ENCODE data around the gene PLEKHA4. TPM values are rescaled to one million over a fixed set of nuclear protein-coding genes. Genes with fewer than 3 reads are reported as not detected.
"Not testable (repeated sequence)": the region's sequence is repeated elsewhere in the genome, so short reads cannot be mapped to it uniquely, and the experiment has no call there.

PLEKHA4 gene
- total and polyA plus RNA-seq, 2 of the 13 experiments (the other 11 are each of a cell fraction or from before 2014, with no cell fraction given) = 4.8 to 6.0 TPM

DNA sequence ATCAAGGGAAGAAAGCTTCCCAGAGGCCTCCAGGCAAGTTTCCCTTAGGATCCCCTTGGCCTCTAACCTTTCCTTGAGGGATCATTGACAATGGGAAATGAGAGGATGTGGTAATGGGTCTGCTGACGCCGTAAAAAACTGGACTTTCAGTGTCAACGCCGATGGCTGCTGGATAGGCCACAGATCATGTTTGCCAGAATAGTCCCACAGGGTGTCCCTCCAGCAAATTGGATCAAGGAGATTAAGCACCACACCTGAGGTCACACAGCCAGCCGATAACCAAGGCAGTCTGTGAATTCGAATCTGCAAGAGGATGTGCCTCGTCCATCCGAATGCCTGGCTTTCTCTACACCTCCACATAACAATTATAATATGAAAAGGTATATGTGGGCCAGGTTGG, 75.1 kb downstream of the PLEKHA4 start (continued):
- TF ChIP-seq, protein P1, sequence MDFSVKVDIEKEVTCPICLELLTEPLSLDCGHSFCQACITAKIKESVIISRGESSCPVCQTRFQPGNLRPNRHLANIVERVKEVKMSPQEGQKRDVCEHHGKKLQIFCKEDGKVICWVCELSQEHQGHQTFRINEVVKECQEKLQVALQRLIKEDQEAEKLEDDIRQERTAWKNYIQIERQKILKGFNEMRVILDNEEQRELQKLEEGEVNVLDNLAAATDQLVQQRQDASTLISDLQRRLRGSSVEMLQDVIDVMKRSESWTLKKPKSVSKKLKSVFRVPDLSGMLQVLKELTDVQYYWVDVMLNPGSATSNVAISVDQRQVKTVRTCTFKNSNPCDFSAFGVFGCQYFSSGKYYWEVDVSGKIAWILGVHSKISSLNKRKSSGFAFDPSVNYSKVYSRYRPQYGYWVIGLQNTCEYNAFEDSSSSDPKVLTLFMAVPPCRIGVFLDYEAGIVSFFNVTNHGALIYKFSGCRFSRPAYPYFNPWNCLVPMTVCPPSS (IDR thresholded peaks at IDR 0.05) = no peak
- TF ChIP-seq ZMYM3 (CRISPR knock-in tag; IDR thresholded peaks at IDR 0.05) = peak; percentile 20; the same call in 1 of the 2 replicates
- no peak for TF ChIP-seq ZSCAN9 (CRISPR knock-in tag; IDR thresholded peaks at IDR 0.05; ENCODE audit: borderline replicate concordance)
- peak; percentile 20; the same call in 1 of the 2 replicates for TF ChIP-seq SAP130 (CRISPR knock-in tag; IDR thresholded peaks at IDR 0.05; ENCODE audit: low read depth)
- no peak for TF ChIP-seq SMC3 (IDR thresholded peaks at IDR 0.05; ENCODE audit: low read length)
- TF ChIP-seq TBX2 (CRISPR knock-in tag; IDR thresholded peaks at IDR 0.05; ENCODE audit: borderline replicate concordance) = peak; percentile 42; the same call in 1 of the 2 replicates
- TF ChIP-seq, protein P2, sequence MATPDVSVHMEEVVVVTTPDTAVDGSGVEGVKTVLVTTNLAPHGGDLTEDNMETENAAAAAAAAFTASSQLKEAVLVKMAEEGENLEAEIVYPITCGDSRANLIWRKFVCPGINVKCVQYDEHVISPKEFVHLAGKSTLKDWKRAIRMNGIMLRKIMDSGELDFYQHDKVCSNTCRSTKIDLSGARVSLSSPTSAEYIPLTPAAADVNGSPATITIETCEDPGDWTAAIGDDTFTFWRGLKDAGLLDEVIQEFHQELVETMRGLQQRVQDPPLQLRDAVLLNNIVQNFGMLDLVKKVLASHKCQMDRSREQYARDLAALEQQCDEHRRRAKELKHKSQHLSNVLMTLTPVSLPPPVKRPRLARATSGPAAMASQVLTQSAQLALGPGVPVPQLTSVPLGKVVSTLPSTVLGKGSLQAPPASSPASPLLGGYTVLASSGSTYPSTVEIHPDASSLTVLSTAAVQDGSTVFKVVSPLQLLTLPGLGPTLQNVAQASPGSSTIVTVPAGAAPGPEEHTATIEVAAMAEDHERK (CRISPR knock-in tag; IDR thresholded peaks at IDR 0.05; ENCODE audit: low read depth) = no peak
- TF ChIP-seq MIER3 (CRISPR knock-in tag; IDR thresholded peaks at IDR 0.05; ENCODE audit: borderline replicate concordance) = no peak
- no peak for TF ChIP-seq XBP1 (CRISPR knock-in tag; IDR thresholded peaks at IDR 0.05)
- TF ChIP-seq THAP11 (CRISPR knock-in tag; IDR thresholded peaks at IDR 0.05) = 0 out of 2 replicates have a peak, but pooled peaks have one; percentile 18
- no peak for TF ChIP-seq MXD4 (CRISPR knock-in tag; IDR thresholded peaks at IDR 0.05)
- no peak for TF ChIP-seq ZNF782 (CRISPR knock-in tag; IDR thresholded peaks at IDR 0.05; ENCODE audit: borderline replicate concordance)
- TF ChIP-seq SIX4 (CRISPR knock-in tag; IDR thresholded peaks at IDR 0.05) = no peak
- TF ChIP-seq SOX13 (IDR thresholded peaks at IDR 0.05) = no peak
- peak in 1 of 2 experiments; percentile 18; a peak in 1 of 4 replicates for TF ChIP-seq SOX13 (CRISPR knock-in tag; conservative IDR thresholded peaks at IDR 0.05 in 1 of 2, IDR thresholded peaks at IDR 0.05 in 1 of 2)
- TF ChIP-seq NR2F6 (IDR thresholded peaks at IDR 0.05) = 0 out of 2 replicates have a peak, but pooled peaks have one; percentile 22
- TF ChIP-seq NR2F6 (CRISPR knock-in tag; IDR thresholded peaks at IDR 0.05) = peak; percentile 38; the same call in 1 of the 2 replicates
- TF ChIP-seq, protein P3, sequence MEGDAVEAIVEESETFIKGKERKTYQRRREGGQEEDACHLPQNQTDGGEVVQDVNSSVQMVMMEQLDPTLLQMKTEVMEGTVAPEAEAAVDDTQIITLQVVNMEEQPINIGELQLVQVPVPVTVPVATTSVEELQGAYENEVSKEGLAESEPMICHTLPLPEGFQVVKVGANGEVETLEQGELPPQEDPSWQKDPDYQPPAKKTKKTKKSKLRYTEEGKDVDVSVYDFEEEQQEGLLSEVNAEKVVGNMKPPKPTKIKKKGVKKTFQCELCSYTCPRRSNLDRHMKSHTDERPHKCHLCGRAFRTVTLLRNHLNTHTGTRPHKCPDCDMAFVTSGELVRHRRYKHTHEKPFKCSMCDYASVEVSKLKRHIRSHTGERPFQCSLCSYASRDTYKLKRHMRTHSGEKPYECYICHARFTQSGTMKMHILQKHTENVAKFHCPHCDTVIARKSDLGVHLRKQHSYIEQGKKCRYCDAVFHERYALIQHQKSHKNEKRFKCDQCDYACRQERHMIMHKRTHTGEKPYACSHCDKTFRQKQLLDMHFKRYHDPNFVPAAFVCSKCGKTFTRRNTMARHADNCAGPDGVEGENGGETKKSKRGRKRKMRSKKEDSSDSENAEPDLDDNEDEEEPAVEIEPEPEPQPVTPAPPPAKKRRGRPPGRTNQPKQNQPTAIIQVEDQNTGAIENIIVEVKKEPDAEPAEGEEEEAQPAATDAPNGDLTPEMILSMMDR (CRISPR knock-in tag; IDR thresholded peaks at IDR 0.05) = peak; percentile 15; the same call in 1 of the 2 replicates
- TF ChIP-seq SOX5 (CRISPR knock-in tag; IDR thresholded peaks at IDR 0.05; ENCODE audit: borderline replicate concordance) = 0 out of 2 replicates have a peak, but pooled peaks have one; percentile 25
- peak; percentile 81 for TF ChIP-seq PITX1 (CRISPR knock-in tag; IDR thresholded peaks at IDR 0.05)
- no peak for TF ChIP-seq ZNF556 (CRISPR knock-in tag; IDR thresholded peaks at IDR 0.05; ENCODE audit: borderline replicate concordance)
- TF ChIP-seq ZNF788 (CRISPR knock-in tag; IDR thresholded peaks at IDR 0.05; ENCODE audit: borderline replicate concordance) = peak; percentile 42; the same call in 1 of the 2 replicates
- no peak for TF ChIP-seq ASH2L (IDR thresholded peaks at IDR 0.05; ENCODE audit: insufficient read length, low read depth, low read length)

DNA sequence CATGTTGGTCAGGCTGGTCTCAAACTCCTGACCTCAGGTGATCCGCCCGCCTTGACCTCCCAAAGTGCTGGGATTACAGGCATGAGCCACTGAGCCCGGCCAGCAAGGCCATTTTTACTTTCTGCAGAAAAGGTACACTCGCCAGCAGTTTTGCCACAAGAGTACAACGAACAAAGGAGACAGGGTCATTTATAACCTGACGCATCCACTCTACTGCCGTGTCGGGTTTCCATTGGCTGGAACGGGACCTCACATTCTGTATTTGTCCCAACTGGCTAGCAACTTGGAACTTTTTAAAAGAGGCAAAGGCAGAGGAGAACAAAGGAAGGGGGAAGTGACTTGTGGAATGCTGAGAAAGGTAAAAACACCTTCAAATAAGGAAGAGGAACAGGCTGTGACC, 81.1 kb downstream of the PLEKHA4 start:
- H3K9me3 ChIP-seq (ENCODE audit: low read length); POLR2A ChIA-PET; H3K4me2 ChIP-seq (ENCODE audit: low read depth, low read length); H3K36me3 ChIP-seq (replicated peaks in 1 of 2; ENCODE audit: control insufficient read depth in 1 of 2, insufficient read depth in 2 of 2, low read length in 2 of 2); ATAC-seq; FAIRE-seq; H3K9ac ChIP-seq (ENCODE audit: insufficient read depth, low read depth, low read length); H3K79me2 ChIP-seq (ENCODE audit: insufficient read depth, low read length); H4K20me1 ChIP-seq (ENCODE audit: insufficient read depth, low read length); H3K4me3 ChIP-seq (replicated peaks in 1 of 3; ENCODE audit: insufficient read depth in 1 of 3, low read depth in 2 of 3, low read length in 3 of 3); BruUV-seq (replicated peaks); H2AFZ ChIP-seq (ENCODE audit: low read length); H3K27me3 ChIP-seq (ENCODE audit: control insufficient read depth in 1 of 2, insufficient read depth in 2 of 2, low read length in 2 of 2); H3K27ac ChIP-seq (ENCODE audit: extremely low read length, insufficient read depth, low read length); DNase-seq (ENCODE audit: low spot score): not testable (repeated sequence)
- WGBS (ENCODE audit: low lambda C conversion rate) = 51% methylated on average over 6 of the region's 9 CpGs
- in situ Hi-C loops (cut with HindIII; ENCODE audit: extremely low pct_ligation_motif_present, low pct_unique_long_range_greater_than_20kb) (loop anchor here (5.0 to 10.0 kb wide), 2 partner anchors 113 to 140 kb away; partner anchors contain the start of genes CA11 and NTN5), intact Hi-C loops (cut with micrococcal nuclease; ENCODE audit: unreplicated experiment) (loop anchor here (10.0 kb wide), 1 partner anchor 177 kb away; the partner anchor contains the start of gene FTL)
- H3K4me1 ChIP-seq (ENCODE audit: insufficient read depth, low read length) = peaks cover 11% of the 10 kb centered on the region
- CTCF ChIA-PET (ENCODE audit: low intra/inter-chr PET ratio, low total read pairs) = interaction anchor here (1.7 to 1.9 kb wide), 3 partner anchors 48 to 55 kb away, joined by 6 to 31 read pairs (median 27); partner anchors contain the start of gene HSD17B14
